ENCODE results near the gene TSPAN4. TPM values are rescaled to one million over a fixed set of nuclear protein-coding genes. Genes with fewer than 3 reads are reported as not detected.

TSPAN4 gene
- total and polyA plus RNA-seq, 2 of the 13 experiments (the other 11 are each of a cell fraction or from before 2014, with no cell fraction given), result 31.7 to 68.3 TPM

GRCh38 chr11:804599-804964 lies 38.1 kb upstream of the TSPAN4 start (continued):
- TF ChIP-seq KDM3A (CRISPR knock-in tag; IDR thresholded peaks at IDR 0.05; ENCODE audit: low read depth), result peak; percentile 9; the same call in 1 of the 2 replicates

GRCh38 chr11:808427-809286 lies 34.0 kb upstream of the TSPAN4 start:
- CTCF ChIA-PET (ENCODE audit: low intra/inter-chr PET ratio, low total read pairs), result no interaction called here
- peak; percentile 72 for ATAC-seq
- no peak for FAIRE-seq
- H3K27me3 ChIP-seq (ENCODE audit: control insufficient read depth in 1 of 2, insufficient read depth in 2 of 2, low read length in 2 of 2), result no peaks in the 10 kb centered on the region; a peak in 1 of 5 replicates
- H2AFZ ChIP-seq (ENCODE audit: low read length), result no peak overlapping the region
- H4K20me1 ChIP-seq (ENCODE audit: insufficient read depth, low read length), result peaks cover 24% of the 10 kb centered on the region
- H3K4me3 ChIP-seq (replicated peaks in 1 of 3; ENCODE audit: insufficient read depth in 1 of 3, low read depth in 2 of 3, low read length in 3 of 3), result peak overlapping the region; percentile 97 to 100 (median 99)
- POLR2A ChIA-PET, result interaction anchor here (0.6 to 2.7 kb wide), 19 partner anchors 11 to 363 kb away, joined by 3 to 127 read pairs (median 5); partner anchors contain the start of genes CEND1, CRACR2B, EPS8L2 and GATD1
- in situ Hi-C loops (cut with HindIII; ENCODE audit: extremely low pct_ligation_motif_present, low pct_unique_long_range_greater_than_20kb) (no loop called here), intact Hi-C loops (cut with micrococcal nuclease; ENCODE audit: unreplicated experiment) (loop anchor here (5.0 kb wide), 1 partner anchor 34 kb away; the partner anchor contains the start of genes POLR2L and TSPAN4)
- DNase-seq (ENCODE audit: low spot score), result peak; percentile 71
- no peaks in the 10 kb centered on the region for H3K9me3 ChIP-seq (ENCODE audit: low read length)
- peak overlapping the region; percentile 97 for H3K4me2 ChIP-seq (ENCODE audit: low read depth, low read length)
- peaks cover 56% of the 10 kb centered on the region for H3K4me1 ChIP-seq (ENCODE audit: insufficient read depth, low read length)
- peak overlapping the region; percentile 95 for H3K27ac ChIP-seq (ENCODE audit: extremely low read length, insufficient read depth, low read length)
- H3K9ac ChIP-seq (ENCODE audit: insufficient read depth, low read depth, low read length), result peak overlapping the region; percentile 98
- peaks cover 16 to 27% of the 10 kb centered on the region in 2 experiments for H3K36me3 ChIP-seq (replicated peaks in 1 of 2; ENCODE audit: control insufficient read depth in 1 of 2, insufficient read depth in 2 of 2, low read length in 2 of 2)
- H3K79me2 ChIP-seq (ENCODE audit: insufficient read depth, low read length), result peaks cover 44% of the 10 kb centered on the region
- TSS peak; percentile 85 for BruUV-seq (replicated peaks)
- 20% methylated on average over 20 of the region's 36 CpGs for WGBS (ENCODE audit: low lambda C conversion rate)
- TF ChIP-seq DR1 (CRISPR knock-in tag; IDR thresholded peaks at IDR 0.05) (no peak), HOMEZ (CRISPR knock-in tag; IDR thresholded peaks at IDR 0.05; ENCODE audit: low read depth) (peak; percentile 43; the same call in 1 of the 2 replicates), ZNF232 (CRISPR knock-in tag; IDR thresholded peaks at IDR 0.05; ENCODE audit: borderline replicate concordance) (no peak; the same call in 1 of the 2 replicates), CSRNP2 (CRISPR knock-in tag; conservative IDR thresholded peaks at IDR 0.05; ENCODE audit: low read depth) (no peak), CBX2 (IDR thresholded peaks at IDR 0.05; ENCODE audit: low read depth, low read length) (no peak), CBX2 (CRISPR knock-in tag; IDR thresholded peaks at IDR 0.05; ENCODE audit: low read depth) (no peak), ARID5B (CRISPR knock-in tag; IDR thresholded peaks at IDR 0.05) (no peak), ZNF33A (CRISPR knock-in tag; IDR thresholded peaks at IDR 0.05; ENCODE audit: borderline replicate concordance) (no peak), ZNF552 (CRISPR knock-in tag; IDR thresholded peaks at IDR 0.05; ENCODE audit: borderline replicate concordance) (no peak), MAX (IDR thresholded peaks at IDR 0.05) (no peak)
